GM19455 (cell line): ENCODE results near the gene SNTB2.
"Not testable (repeated sequence)": the region's sequence is repeated elsewhere in the genome, so short reads cannot be mapped to it uniquely, and the experiment has no call there.

Source experiments
- ATAC-seq: cut with Tn5 transposase; IDR thresholded peaks from one replicate; pipeline ENCODE4 v1.9.1; 2021; ENCODE audit not compliant: unreplicated experiment

Gene SNTB2

DNA sequence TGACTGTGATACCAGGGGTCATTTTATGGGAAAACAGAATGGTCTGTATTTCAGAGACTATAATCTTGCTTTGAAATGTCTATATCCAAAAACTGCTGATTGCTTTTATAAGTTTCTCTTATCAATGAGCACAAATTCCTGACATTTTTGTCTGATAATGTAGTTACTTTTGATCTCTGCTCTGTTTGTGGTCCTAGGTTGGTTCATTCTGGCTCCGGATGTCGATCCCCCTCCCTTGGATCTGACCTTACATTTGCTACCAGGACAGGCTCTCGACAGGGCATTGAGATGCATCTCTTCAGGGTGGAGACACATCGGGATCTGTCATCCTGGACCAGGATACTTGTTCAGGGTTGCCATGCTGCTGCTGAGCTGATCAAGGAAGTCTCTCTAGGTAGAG, 96.9 kb downstream of the SNTB2 start:
- ATAC-seq: no peak

DNA sequence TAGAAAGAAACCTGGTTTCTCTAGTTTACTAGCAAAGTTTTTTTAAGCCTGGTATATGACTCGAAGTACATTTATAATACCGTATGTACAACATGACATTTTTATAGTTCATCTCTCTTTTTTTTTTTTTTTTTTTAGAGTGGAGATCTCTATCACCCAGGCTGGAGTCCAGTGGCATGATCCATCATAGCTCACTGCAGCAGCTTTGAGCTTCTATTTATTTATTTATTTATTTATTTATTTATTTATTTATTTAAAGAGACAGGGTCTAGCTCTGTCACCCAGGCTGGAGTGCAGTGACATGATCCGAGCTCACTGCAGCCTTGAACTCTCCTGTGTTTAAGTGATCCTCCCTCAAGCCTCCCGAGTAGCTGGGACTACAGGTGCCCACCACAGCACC, 98.3 kb downstream of the SNTB2 start:
- ATAC-seq: no peak

- no peak for ATAC-seq
These were observed 100.2 kb downstream of the SNTB2 start for GRCh38 chr16:69286941-69287713.

DNA sequence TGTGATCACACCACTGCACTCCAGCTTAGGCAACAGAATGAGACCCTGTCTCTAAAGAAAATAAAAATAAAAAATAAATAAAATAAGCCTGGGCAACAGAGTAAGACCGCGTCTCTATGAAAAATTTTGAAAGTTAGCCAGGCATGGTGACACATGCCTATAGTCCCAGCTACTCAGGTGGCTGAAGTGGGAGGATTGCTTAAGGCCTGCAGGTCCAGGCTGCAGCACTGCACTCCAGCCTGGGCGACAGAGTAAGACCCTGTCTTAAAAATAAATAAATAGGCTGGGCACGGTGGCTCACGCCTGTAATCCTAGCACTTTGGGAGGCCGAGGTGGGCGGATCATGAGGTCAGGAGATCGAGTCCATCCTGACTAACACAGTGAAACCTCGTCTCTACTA, 104.7 kb downstream of the SNTB2 start:
- ATAC-seq: not testable (repeated sequence)

- no peak for ATAC-seq
These were observed 106.4 kb downstream of the SNTB2 start for GRCh38 chr16:69293401-69293800.

DNA sequence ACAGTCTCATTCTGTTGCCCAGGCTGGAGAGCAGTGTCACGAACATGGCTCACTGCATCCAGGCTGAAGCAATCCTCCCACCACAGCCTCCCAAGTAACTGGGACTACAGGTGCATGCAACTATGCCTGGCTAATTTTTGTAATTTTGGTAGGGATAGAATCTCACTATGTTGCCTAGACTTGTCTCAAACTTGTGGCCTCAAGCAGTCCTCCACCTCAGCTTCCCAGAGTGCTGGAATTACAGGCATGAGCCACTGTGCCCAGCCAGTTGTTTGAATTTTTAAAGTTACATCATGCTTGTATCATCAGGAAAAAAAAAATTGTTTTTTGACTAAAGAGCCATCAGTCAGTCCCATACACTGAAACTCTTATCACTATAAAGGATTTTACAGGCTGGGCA, 107.1 kb downstream of the SNTB2 start:
- no peak for ATAC-seq

GRCh38 chr16:69296771-69297170, 109.8 kb downstream of the SNTB2 start:
- not testable (repeated sequence) for ATAC-seq

DNA sequence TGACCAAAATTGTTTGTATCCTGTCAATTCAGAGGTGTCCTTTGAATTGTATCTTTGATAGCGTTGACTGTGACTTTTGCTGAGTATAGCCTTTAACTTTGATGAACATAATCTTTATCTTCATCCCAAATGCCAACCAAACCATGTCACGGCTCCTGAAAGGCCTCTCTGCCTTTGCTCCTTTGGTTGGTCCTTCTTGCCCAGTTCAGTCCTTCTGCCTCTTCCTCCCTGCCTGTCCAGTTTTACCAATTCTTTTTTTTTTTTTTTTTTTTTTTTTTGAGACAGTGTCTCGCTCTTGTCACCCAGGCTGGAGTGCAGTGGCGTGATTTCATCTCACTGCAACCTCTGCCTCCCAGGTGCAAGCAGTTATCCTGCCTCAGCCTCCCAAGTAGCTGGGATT, 111.3 kb downstream of the SNTB2 start:
- no peak for ATAC-seq

DNA sequence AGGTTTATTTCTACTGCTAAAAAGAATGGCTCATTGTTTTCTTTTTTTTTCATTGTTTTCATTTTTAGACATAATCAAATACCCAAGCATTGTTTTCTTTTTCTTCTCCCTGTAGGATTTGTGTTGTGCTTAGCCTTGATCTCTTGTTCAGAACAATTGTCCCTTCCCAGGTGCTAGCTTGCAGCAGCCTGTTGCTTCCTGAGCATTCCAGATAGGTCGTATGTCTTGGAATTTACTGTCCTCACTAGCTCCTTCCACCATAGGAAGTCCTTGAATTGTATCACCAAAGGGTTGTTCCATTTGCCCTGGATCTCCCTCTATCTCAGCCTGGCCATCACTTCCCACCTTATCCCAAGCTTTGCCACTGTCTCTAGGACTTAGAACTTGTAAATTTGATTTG, 114.2 kb downstream of the SNTB2 start:
- no peak for ATAC-seq

- no peak for ATAC-seq
These were observed 114.9 kb downstream of the SNTB2 start for GRCh38 chr16:69301861-69302260.

- no peak for ATAC-seq
These were observed 115.3 kb downstream of the SNTB2 start for GRCh38 chr16:69302301-69302700.

DNA sequence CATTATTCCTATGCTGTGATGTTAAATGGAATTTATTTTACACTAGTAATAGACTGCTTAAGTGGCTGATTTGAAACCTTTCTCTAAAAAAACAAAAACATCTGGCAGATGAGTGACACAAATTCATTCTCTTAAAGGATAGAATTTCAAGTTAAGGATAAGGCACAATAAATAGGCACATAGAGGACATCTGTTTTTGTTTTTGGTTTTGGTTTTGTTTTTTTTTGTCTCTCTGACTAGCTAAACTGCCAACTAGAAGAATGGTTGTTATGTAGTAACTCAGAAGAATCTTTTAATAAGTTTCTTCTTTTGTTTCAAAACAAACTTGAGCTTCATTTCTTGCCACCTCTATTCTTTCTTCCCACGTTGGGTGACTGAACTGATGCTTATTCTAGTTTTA, 119.1 kb downstream of the SNTB2 start:
- ATAC-seq: no peak

- ATAC-seq: no peak
These were observed 120.1 kb downstream of the SNTB2 start for GRCh38 chr16:69307091-69307490.

GRCh38 chr16:69307856-69308255, 120.9 kb downstream of the SNTB2 start:
- no peak for ATAC-seq

DNA sequence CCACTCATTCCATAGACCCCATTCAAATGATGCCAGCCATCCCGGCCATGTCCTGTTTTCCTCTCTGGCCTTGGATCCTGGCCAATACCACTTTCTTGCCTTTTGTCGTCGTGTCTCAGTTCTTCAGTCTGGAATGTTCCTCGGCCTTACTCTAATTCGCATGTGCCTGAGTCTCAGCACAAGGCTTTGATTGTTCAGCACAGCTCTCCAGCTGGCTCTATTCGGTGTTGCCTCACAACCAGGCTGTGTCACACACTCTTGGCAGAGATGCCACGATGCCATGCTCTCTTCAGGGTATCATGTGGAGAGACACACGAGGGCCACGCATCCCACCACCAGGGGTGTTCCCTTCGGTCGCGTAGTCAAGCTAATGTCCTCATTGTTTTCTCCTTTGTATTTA, 122.4 kb downstream of the SNTB2 start:
- no peak for ATAC-seq

DNA sequence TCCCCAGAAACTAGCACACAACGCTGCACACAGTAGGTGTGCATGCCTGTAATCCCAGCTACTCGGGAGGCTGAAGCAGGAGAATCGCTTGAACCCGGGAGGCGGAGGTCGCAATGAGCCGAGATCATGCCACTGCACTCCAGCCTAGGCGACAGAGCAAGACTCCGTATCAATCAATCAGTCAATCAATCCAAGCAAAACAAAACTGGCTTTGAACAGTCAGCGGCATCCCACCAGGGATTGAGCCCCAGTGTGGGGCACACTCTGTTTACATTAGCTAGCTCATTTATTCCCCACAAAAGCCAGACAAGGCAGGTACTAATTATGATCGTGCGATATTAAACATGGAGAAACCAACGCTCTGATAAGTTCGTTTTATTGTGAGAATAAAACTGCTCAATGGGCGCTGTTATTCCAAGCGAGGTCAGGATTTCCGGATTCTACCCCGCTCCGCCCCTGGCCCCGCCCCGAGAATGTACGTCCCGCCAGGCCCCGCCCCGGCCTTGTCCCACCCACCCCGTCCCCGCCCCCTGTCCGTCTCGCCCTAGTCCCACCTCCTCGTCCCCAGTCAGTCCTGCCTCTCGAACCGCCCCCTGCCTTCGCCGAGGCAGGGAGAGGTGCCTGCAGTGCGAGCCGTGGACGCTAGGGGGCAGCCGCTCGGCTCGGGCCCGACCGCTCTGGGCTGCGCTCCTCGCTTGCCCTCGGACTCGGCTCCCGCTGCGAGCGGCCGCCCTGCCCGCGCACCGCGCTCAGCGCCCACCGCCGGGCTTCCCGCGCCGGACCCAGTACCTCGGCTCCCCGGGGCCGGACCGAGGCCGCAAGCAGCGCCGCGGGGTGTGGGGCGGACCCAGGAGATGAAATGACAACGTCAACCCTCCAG, 123.9 kb downstream of the SNTB2 start, which contains the start of gene VPS4A:
Gene VPS4A (plus strand): TSS at position 698 of the 880 bp plus-strand sequence. CDS start 162 bp downstream, at position 860.
- peak; percentile 90 for ATAC-seq

DNA sequence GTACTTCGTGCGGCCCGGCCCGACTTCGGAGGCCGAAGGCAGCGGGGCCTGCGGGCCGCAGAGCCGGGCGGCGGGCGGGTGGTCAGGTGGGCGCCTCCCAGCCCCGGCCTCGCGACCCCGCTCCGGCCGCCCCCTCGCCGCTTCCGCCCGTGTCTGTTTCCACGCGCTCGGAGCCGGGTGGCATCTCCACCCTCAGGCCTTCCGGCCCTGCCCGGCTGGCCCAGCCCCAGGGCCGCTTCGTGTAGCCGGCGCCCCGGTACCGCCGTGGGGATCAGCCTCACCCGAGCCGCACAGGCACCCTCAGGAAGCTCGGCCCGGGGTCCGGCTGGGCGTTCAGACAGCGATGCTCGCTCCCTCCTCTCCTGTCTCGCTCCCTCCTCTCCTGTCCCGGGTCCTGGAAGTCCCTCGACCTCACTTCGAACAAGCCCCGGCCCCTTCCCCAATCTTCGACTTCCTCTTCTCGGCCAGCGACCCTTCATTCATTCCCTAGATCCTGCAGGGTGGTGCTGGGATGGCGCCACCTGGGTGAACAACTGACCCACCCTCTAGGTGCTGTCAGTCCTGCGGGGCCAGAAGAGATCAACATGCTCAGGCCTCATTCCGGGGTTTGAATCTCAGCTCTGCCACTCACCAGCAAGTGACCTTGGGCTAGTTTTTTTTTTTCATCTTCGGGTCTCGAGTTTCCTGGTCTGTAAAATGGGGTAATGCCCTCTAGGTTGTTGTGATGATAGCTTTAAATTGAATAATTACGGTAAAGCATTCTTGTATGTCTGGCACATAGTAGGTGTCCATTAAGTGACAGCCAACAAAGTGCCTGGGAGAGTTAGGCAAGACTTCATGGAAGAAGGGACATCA, 124.8 kb downstream of the SNTB2 start:
- ATAC-seq: peak; percentile 45

GRCh38 chr16:69313469-69313868, 126.5 kb downstream of the SNTB2 start:
- no peak for ATAC-seq

- ATAC-seq: no peak
These were observed 127.6 kb downstream of the SNTB2 start for GRCh38 chr16:69314534-69314933.

- no peak for ATAC-seq
These were observed 128.7 kb downstream of the SNTB2 start for GRCh38 chr16:69315486-69316311.
